Glutamatergic neuron (in vitro differentiated cells): ENCODE results near the gene SLC26A11. TPM values are rescaled to one million over a fixed set of nuclear protein-coding genes. Genes with fewer than 3 reads are reported as not detected.

Source experiments
- DNase-seq: peaks from one replicate; pipeline ENCODE4 v3.0.0; 2022
- H3K27ac Mint-ChIP-seq: one replicate; pipeline ENCODE4 v1.8.0; 2020; ENCODE audit warnings: mild to moderate bottlenecking, mixed read lengths, inconsistent platforms; ENCODE audit not compliant: unreplicated experiment
- H3K27me3 Mint-ChIP-seq: one replicate; pipeline ENCODE4 v1.8.0; 2020; ENCODE audit warnings: mild to moderate bottlenecking, moderate library complexity, mixed read lengths, inconsistent platforms; ENCODE audit not compliant: unreplicated experiment
- H3K36me3 Mint-ChIP-seq: one replicate; pipeline ENCODE4 v1.8.0; 2020; ENCODE audit warnings: mild to moderate bottlenecking, mixed read lengths, inconsistent platforms; ENCODE audit not compliant: unreplicated experiment
- H3K4me1 Mint-ChIP-seq: one replicate; pipeline ENCODE4 v1.8.0; 2020; ENCODE audit warnings: mild to moderate bottlenecking, low read depth, mixed read lengths, inconsistent platforms; ENCODE audit not compliant: unreplicated experiment
- H3K4me3 Mint-ChIP-seq: one replicate; pipeline ENCODE4 v1.8.0; 2020; ENCODE audit warnings: mild to moderate bottlenecking, mixed read lengths, inconsistent platforms; ENCODE audit not compliant: unreplicated experiment
- H3K9me3 Mint-ChIP-seq: one replicate; pipeline ENCODE4 v1.8.0; 2020; ENCODE audit warnings: mild to moderate bottlenecking, moderate library complexity, mixed read lengths, inconsistent platforms; ENCODE audit not compliant: unreplicated experiment
- CTCF ChIP-seq: fragments of 200-600 bp; sonication (generic); IDR thresholded peaks from one replicate; pipeline ENCODE4 v1.5.0; 2021; ENCODE audit not compliant: partially characterized antibody, unreplicated experiment
- total RNA-seq: library from RNA; stranded (reverse); fragmentation: NEBNext Ultra II Directional; extraction: Animal tissue kit (Norgen Biotek cat#: 25700); gene quantifications from one replicate; pipeline ENCODE4 v1.2.1, GENCODE V29; 2021; ENCODE audit not compliant: unreplicated experiment

The SLC26A11 gene
- total RNA-seq, 1 donor from 2014 or later = 15.9 TPM

- DNase-seq = no peak
- no peak overlapping the region for H3K27ac Mint-ChIP-seq
- H3K4me3 Mint-ChIP-seq = no peak overlapping the region
- H3K36me3 Mint-ChIP-seq = peaks cover 3% of the 10 kb centered on the region
- no peak for TF ChIP-seq CTCF
- peaks cover 6% of the 10 kb centered on the region for H3K9me3 Mint-ChIP-seq
- H3K27me3 Mint-ChIP-seq = peaks cover 8% of the 10 kb centered on the region
- H3K4me1 Mint-ChIP-seq = peaks cover 5% of the 10 kb centered on the region
Observed at GRCh38 chr17:80224683-80225082, 4.5 kb downstream of the SLC26A11 start.

- peaks cover 5% of the 10 kb centered on the region for H3K4me1 Mint-ChIP-seq
- no peak overlapping the region for H3K4me3 Mint-ChIP-seq
- H3K27ac Mint-ChIP-seq = no peak overlapping the region
- peaks cover 3% of the 10 kb centered on the region for H3K36me3 Mint-ChIP-seq
- H3K27me3 Mint-ChIP-seq = peaks cover 8% of the 10 kb centered on the region
- H3K9me3 Mint-ChIP-seq = peaks cover 6% of the 10 kb centered on the region
- no peak for DNase-seq
- TF ChIP-seq CTCF = no peak
Observed at GRCh38 chr17:80225230-80225629, 5.0 kb downstream of the SLC26A11 start.

- Mint-ChIP-seq H3K27ac (no peak overlapping the region), H3K9me3 (peaks cover 5% of the 10 kb centered on the region), H3K4me1 (peaks cover 3% of the 10 kb centered on the region), H3K4me3 (no peak overlapping the region), H3K27me3 (peaks cover 8% of the 10 kb centered on the region), H3K36me3 (peaks cover 8% of the 10 kb centered on the region)
- no peak for TF ChIP-seq CTCF
- no peak for DNase-seq
Observed at GRCh38 chr17:80227156-80227555, 6.9 kb downstream of the SLC26A11 start.

GRCh38 chr17:80227666-80228065, 7.4 kb downstream of the SLC26A11 start:
- TF ChIP-seq CTCF = no peak
- Mint-ChIP-seq H3K9me3 (peaks cover 7% of the 10 kb centered on the region), H3K4me3 (no peak overlapping the region), H3K27me3 (peaks cover 8% of the 10 kb centered on the region), H3K4me1 (peaks cover 3% of the 10 kb centered on the region), H3K36me3 (peaks cover 13% of the 10 kb centered on the region), H3K27ac (no peak overlapping the region)
- DNase-seq = no peak

DNA sequence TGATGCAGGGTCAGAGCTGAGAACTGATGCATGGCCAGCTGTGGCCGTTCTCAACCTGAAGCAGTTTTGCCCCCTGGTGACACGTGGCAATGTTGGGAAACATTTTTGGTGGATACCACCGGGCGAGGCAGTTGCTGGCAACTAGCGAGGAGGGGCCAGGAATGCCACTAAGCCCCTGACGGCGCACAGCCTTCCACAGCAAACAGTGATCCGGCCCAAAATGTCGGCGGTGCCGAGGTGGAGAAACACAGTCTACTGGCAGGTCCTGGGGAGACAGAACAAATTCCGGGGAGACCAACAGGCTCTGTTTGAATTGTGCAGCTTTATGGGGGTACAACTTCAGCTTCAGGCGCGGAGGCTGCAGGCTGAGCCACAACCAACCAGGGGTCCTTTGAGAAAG, 8.2 kb downstream of the SLC26A11 start:
- H3K27me3 Mint-ChIP-seq = peaks cover 3% of the 10 kb centered on the region
- TF ChIP-seq CTCF = no peak
- H3K4me3 Mint-ChIP-seq = no peak overlapping the region
- no peak overlapping the region for H3K27ac Mint-ChIP-seq
- peaks cover 8% of the 10 kb centered on the region for H3K9me3 Mint-ChIP-seq
- H3K36me3 Mint-ChIP-seq = peaks cover 18% of the 10 kb centered on the region
- DNase-seq = no peak
- H3K4me1 Mint-ChIP-seq = peaks cover 3% of the 10 kb centered on the region
